GM23338 (cell line): ENCODE data around the gene SLC48A1. TPM values are rescaled to one million over a fixed set of nuclear protein-coding genes. Genes with fewer than 3 reads are reported as not detected.

Experiments used
- ATAC-seq: fragments of 200-7000 bp; cut with Tn5 transposase; 3 replicates; pipeline ENCODE4 v1.9.1; 2020
- DNase-seq: peaks from one replicate; pipeline ENCODE4 v3.0.0-alpha.2; 2015; ENCODE audit warnings: low spot score
- H2AFZ ChIP-seq: fragments of 200-600 bp; sonication (generic); 2 replicates; pipeline ENCODE4 v1.8.0; 2016; ENCODE audit warnings: antibody characterized with exemption, mild to moderate bottlenecking, moderate library complexity
- H3F3A ChIP-seq: fragments of 200-600 bp; sonication (generic); replicated peaks from 2 replicates; pipeline ENCODE4 v1.8.0; 2017; ENCODE audit warnings: antibody characterized with exemption, mixed run types, low read depth
- H3K27ac ChIP-seq: fragments of 200-600 bp; sonication (generic); 2 replicates; pipeline ENCODE4 v1.6.1; 2016; ENCODE audit warnings: low read depth
- H3K27me3 ChIP-seq: fragments of 200-600 bp; sonication (generic); 2 replicates; pipeline ENCODE4 v1.8.0; 2016; ENCODE audit warnings: mild to moderate bottlenecking, mixed run types, moderate library complexity; ENCODE audit not compliant: insufficient read depth
- H3K36me3 ChIP-seq: fragments of 200-600 bp; sonication (generic); 2 replicates; pipeline ENCODE4 v1.8.0; 2016; ENCODE audit warnings: mild to moderate bottlenecking; ENCODE audit not compliant: insufficient read depth
- H3K4me1 ChIP-seq: fragments of 200-600 bp; sonication (generic); 2 replicates; pipeline ENCODE4 v1.8.0; 2016; ENCODE audit warnings: mild to moderate bottlenecking, moderate library complexity; ENCODE audit not compliant: insufficient read depth
- H3K4me2 ChIP-seq: fragments of 200-600 bp; sonication (generic); 2 replicates; pipeline ENCODE4 v1.7.1; 2017; ENCODE audit warnings: mixed run types
- H3K4me3 ChIP-seq: fragments of 200-600 bp; sonication (generic); 2 replicates; pipeline ENCODE4 v1.6.1; 2016; ENCODE audit warnings: mixed run types
- H3K79me2 ChIP-seq: fragments of 200-600 bp; sonication (generic); replicated peaks from 2 replicates; pipeline ENCODE4 v1.8.0; 2017; ENCODE audit warnings: mild to moderate bottlenecking; ENCODE audit not compliant: insufficient read depth
- H3K9me2 ChIP-seq: fragments of 200-600 bp; sonication (generic); 2 replicates; pipeline ENCODE4 v1.8.0; 2017; ENCODE audit not compliant: insufficient read depth
- H4K20me1 ChIP-seq: fragments of 200-600 bp; sonication (generic); replicated peaks from 2 replicates; pipeline ENCODE4 v1.8.0; 2017; ENCODE audit warnings: mild to moderate bottlenecking; ENCODE audit not compliant: insufficient read depth
- H3K27ac Mint-ChIP-seq: 2 replicates; pipeline ENCODE4 v1.8.0; 2020; ENCODE audit warnings: inconsistent platforms, mild to moderate bottlenecking, moderate library complexity, mixed read lengths
- H3K27me3 Mint-ChIP-seq: 3 replicates; pipeline ENCODE4 v1.8.0; 2022; ENCODE audit warnings: low read depth, mild to moderate bottlenecking, moderate library complexity, mixed read lengths, inconsistent platforms; ENCODE audit not compliant: insufficient read depth, poor library complexity
- H3K36me3 Mint-ChIP-seq: 3 replicates; pipeline ENCODE4 v1.8.0; 2021; ENCODE audit warnings: low read depth, mild to moderate bottlenecking, inconsistent platforms, moderate library complexity, mixed read lengths
- H3K4me1 Mint-ChIP-seq: 3 replicates; pipeline ENCODE4 v1.8.0; 2020; ENCODE audit warnings: mild to moderate bottlenecking, inconsistent platforms, mixed read lengths
- H3K4me3 Mint-ChIP-seq: 3 replicates; pipeline ENCODE4 v1.8.0; 2021; ENCODE audit warnings: moderate library complexity, mild to moderate bottlenecking, inconsistent platforms, mixed read lengths
- H3K9me3 Mint-ChIP-seq: 3 replicates; pipeline ENCODE4 v1.8.0; 2020; ENCODE audit warnings: moderate library complexity, mild to moderate bottlenecking, inconsistent platforms, mixed read lengths
- EZH2 ChIP-seq: fragments of 200-600 bp; sonication (generic); IDR thresholded peaks from one replicate; pipeline ENCODE4 v1.8.0; 2017; ENCODE audit warnings: antibody characterized with exemption, mild to moderate bottlenecking, low read depth; ENCODE audit not compliant: unreplicated experiment
- JUNB ChIP-seq: IDR thresholded peaks from one replicate; pipeline ENCODE4 v1.6.1; 2016; ENCODE audit warnings: antibody characterized with exemption; ENCODE audit not compliant: unreplicated experiment
- NANOG ChIP-seq: IDR thresholded peaks from 2 replicates; pipeline ENCODE4 v1.6.1; 2016; ENCODE audit warnings: antibody characterized with exemption, borderline replicate concordance
- REST ChIP-seq: IDR thresholded peaks from one replicate; pipeline ENCODE4 v1.6.1; 2018; ENCODE audit warnings: antibody characterized with exemption; ENCODE audit not compliant: unreplicated experiment
- ZNF114 ChIP-seq: fragments of 250-450 bp; sonication (Bioruptor Pico); IDR thresholded peaks from 2 replicates; pipeline ENCODE4 v1.5.0; 2020; ENCODE audit warnings: mild to moderate bottlenecking, moderate library complexity
- ZNF331 ChIP-seq: fragments of 250-450 bp; sonication (Bioruptor Pico); IDR thresholded peaks from 2 replicates; pipeline ENCODE4 v1.5.0; 2020; ENCODE audit warnings: low read depth, mild to moderate bottlenecking, moderate library complexity
- ZNF462 ChIP-seq: fragments of 250-450 bp; sonication (Bioruptor Pico); IDR thresholded peaks from 2 replicates; pipeline ENCODE4 v1.5.0; 2020; ENCODE audit warnings: mild to moderate bottlenecking, moderate library complexity
- polyA plus RNA-seq: library from polyadenylated mRNA; unstranded; fragments of >200 nt; fragmentation: Nextera tagmentation; extraction: Ambion mirVana; gene quantifications from 2 replicates; pipeline ENCODE4 v1.2.1, GENCODE V29; 2016
- total RNA-seq: library from RNA; depleted of rRNA; stranded (reverse); fragments of >200 nt; shearing (Covaris generic); gene quantifications from 2 replicates; pipeline ENCODE4 v1.2.3, GENCODE V29; 2014
- TF ChIP-seq, protein P1 (sequence below), 2 experiments: fragments of 200-600 bp in 1 of 2; sonication (generic) in 1 of 2; conservative IDR thresholded peaks; 2 replicates each; pipeline versions ENCODE4 v1.5.1 to v1.6.1; 2016 to 2017; ENCODE audit warnings: antibody characterized with exemption in 2 of 2, low read depth in 2 of 2, mild to moderate bottlenecking in 2 of 2, moderate library complexity in 1 of 2

The SLC48A1 gene
- total and polyA plus RNA-seq, 2 experiments from 2014 or later = 5.8 to 9.0 TPM

GRCh38 chr12:47732504-47732903 lies 40.5 kb upstream of the SLC48A1 start (continued):
- TF ChIP-seq EZH2 = no peak
- no peak for TF ChIP-seq ZNF114 (CRISPR knock-in tag)
- TF ChIP-seq ZNF331 (CRISPR knock-in tag) = no peak
- TF ChIP-seq, protein P1, sequence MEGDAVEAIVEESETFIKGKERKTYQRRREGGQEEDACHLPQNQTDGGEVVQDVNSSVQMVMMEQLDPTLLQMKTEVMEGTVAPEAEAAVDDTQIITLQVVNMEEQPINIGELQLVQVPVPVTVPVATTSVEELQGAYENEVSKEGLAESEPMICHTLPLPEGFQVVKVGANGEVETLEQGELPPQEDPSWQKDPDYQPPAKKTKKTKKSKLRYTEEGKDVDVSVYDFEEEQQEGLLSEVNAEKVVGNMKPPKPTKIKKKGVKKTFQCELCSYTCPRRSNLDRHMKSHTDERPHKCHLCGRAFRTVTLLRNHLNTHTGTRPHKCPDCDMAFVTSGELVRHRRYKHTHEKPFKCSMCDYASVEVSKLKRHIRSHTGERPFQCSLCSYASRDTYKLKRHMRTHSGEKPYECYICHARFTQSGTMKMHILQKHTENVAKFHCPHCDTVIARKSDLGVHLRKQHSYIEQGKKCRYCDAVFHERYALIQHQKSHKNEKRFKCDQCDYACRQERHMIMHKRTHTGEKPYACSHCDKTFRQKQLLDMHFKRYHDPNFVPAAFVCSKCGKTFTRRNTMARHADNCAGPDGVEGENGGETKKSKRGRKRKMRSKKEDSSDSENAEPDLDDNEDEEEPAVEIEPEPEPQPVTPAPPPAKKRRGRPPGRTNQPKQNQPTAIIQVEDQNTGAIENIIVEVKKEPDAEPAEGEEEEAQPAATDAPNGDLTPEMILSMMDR (conservative IDR thresholded peaks at IDR 0.05; ENCODE audit: low read depth in 2 of 2) = no peak

DNA sequence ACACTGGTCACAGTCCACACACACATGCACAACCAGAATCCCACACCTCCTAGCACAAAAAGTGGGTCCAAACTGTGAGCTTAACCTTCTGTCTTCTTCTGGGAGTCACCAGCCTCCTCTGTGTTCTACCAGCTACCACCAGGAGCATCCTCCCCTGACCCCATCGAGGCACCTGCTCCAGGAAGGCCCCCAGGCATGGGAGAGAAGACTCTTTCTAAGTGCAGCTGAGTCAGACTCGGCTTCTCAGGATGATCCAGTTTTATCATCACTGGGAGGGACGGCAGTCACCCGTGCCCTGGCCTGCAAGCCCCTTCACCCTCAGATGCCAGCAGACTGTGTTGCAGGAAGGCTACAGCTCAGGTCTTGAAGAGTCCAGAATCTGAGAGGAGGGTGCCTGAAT lies 39.9 kb upstream of the SLC48A1 start:
- Histone ChIP-seq H3K9me2 (no peaks in the 10 kb centered on the region), H3K4me3 (no peak overlapping the region), H2AFZ (no peak overlapping the region), H3K36me3 (no peaks in the 10 kb centered on the region), H3K27me3 (no peaks in the 10 kb centered on the region), H3K79me2 (no peaks in the 10 kb centered on the region), H4K20me1 (no peaks in the 10 kb centered on the region), H3F3A (no peaks in the 10 kb centered on the region), H3K4me2 (no peak overlapping the region), H3K27ac (no peak overlapping the region), H3K4me1 (peaks cover 16% of the 10 kb centered on the region; the same call in 1 of the 2 replicates)
- H3K27me3 Mint-ChIP-seq = peaks cover 9% of the 10 kb centered on the region
- H3K4me3 Mint-ChIP-seq = no peak overlapping the region
- no peaks in the 10 kb centered on the region for H3K9me3 Mint-ChIP-seq
- H3K36me3 Mint-ChIP-seq = no peaks in the 10 kb centered on the region; the same call in 2 of the 3 replicates
- H3K4me1 Mint-ChIP-seq = peaks cover 23% of the 10 kb centered on the region
- H3K27ac Mint-ChIP-seq = no peak overlapping the region
- DNase-seq (no peak), ATAC-seq (no peak)
- TF ChIP-seq ZNF462 (CRISPR knock-in tag) (no peak), ZNF331 (CRISPR knock-in tag) (no peak), REST (no peak), NANOG (no peak), EZH2 (no peak), JUNB (no peak)
- TF ChIP-seq, protein P1 (conservative IDR thresholded peaks at IDR 0.05; ENCODE audit: low read depth in 2 of 2) = no peak
